Astrocyte (in vitro differentiated cells and primary cell): ENCODE measurements around the gene NDST3. TPM values are rescaled to one million over a fixed set of nuclear protein-coding genes. Genes with fewer than 3 reads are reported as not detected.
"Not testable (repeated sequence)": the region's sequence is repeated elsewhere in the genome, so short reads cannot be mapped to it uniquely, and the experiment has no call there.

Experiments used
- DNase-seq: peaks from one replicate; pipeline ENCODE4 v3.0.0-alpha.2; 2010; ENCODE audit warnings: low read depth
- FAIRE-seq: peaks from 2 replicates; lab custom pipeline; 2011; peaks lifted over from hg19 to GRCh38; lab: Jason Lieb, UNC
- H2AFZ ChIP-seq: 2 replicates; pipeline ENCODE4 v1.6.0; 2012; ENCODE audit warnings: low read depth, low read length, inconsistent platforms
- H3K27ac ChIP-seq: 2 replicates; pipeline ENCODE4 v1.5.1; 2011; ENCODE audit warnings: low read depth, low read length, inconsistent platforms
- H3K27me3 ChIP-seq: 2 replicates; pipeline ENCODE4 v1.6.0; 2011; ENCODE audit warnings: low read length, inconsistent platforms; ENCODE audit not compliant: insufficient read depth
- H3K36me3 ChIP-seq: 2 replicates; pipeline ENCODE4 v1.5.1; 2011; ENCODE audit warnings: low read length, inconsistent platforms; ENCODE audit not compliant: insufficient read depth
- H3K4me1 ChIP-seq: 2 replicates; pipeline ENCODE4 v1.5.1; 2011; ENCODE audit warnings: low read length, inconsistent platforms; ENCODE audit not compliant: insufficient read depth
- H3K4me2 ChIP-seq: 2 replicates; pipeline ENCODE4 v1.6.0; 2012; ENCODE audit warnings: low read length, inconsistent platforms
- H3K4me3 ChIP-seq: 2 replicates; pipeline ENCODE4 v1.5.1; 2011; ENCODE audit warnings: low read depth, mild to moderate bottlenecking, low read length, inconsistent platforms; ENCODE audit not compliant: insufficient read depth
- H3K79me2 ChIP-seq: 2 replicates; pipeline ENCODE4 v1.6.0; 2012; ENCODE audit warnings: mild to moderate bottlenecking, low read length, inconsistent platforms; ENCODE audit not compliant: insufficient read depth
- H3K9ac ChIP-seq: 2 replicates; pipeline ENCODE4 v1.6.0; 2012; ENCODE audit warnings: mild to moderate bottlenecking, low read length, inconsistent platforms
- H3K9me3 ChIP-seq: 2 replicates; pipeline ENCODE4 v1.5.1; 2012; ENCODE audit warnings: low read depth, mild to moderate bottlenecking, low read length, inconsistent platforms; ENCODE audit not compliant: insufficient read depth
- H4K20me1 ChIP-seq: 2 replicates; pipeline ENCODE4 v1.6.0; 2012; ENCODE audit warnings: low read length, inconsistent platforms; ENCODE audit not compliant: insufficient read depth
- H3K27ac Mint-ChIP-seq: one replicate; pipeline ENCODE4 v1.8.0; 2021; ENCODE audit warnings: mild to moderate bottlenecking, mixed read lengths; ENCODE audit not compliant: unreplicated experiment
- H3K27me3 Mint-ChIP-seq: one replicate; pipeline ENCODE4 v1.8.0; 2021; ENCODE audit warnings: low read depth, mixed read lengths; ENCODE audit not compliant: unreplicated experiment
- H3K36me3 Mint-ChIP-seq: one replicate; pipeline ENCODE4 v1.8.0; 2021; ENCODE audit warnings: low read depth, mixed read lengths; ENCODE audit not compliant: unreplicated experiment
- H3K4me1 Mint-ChIP-seq: one replicate; pipeline ENCODE4 v1.8.0; 2021; ENCODE audit warnings: low read depth, mixed read lengths; ENCODE audit not compliant: unreplicated experiment
- H3K4me3 Mint-ChIP-seq: one replicate; pipeline ENCODE4 v1.8.0; 2021; ENCODE audit warnings: mild to moderate bottlenecking, moderate library complexity, mixed read lengths; ENCODE audit not compliant: unreplicated experiment
- H3K9me3 Mint-ChIP-seq: one replicate; pipeline ENCODE4 v1.8.0; 2021; ENCODE audit warnings: mild to moderate bottlenecking, mixed read lengths; ENCODE audit not compliant: unreplicated experiment
- CTCF ChIP-seq: IDR thresholded peaks from 2 replicates; pipeline ENCODE4 v1.5.1; 2011; ENCODE audit warnings: low read depth, mild to moderate bottlenecking, inconsistent platforms, low read length, moderate library complexity; ENCODE audit not compliant: insufficient read depth
- EZH2 ChIP-seq: IDR thresholded peaks from 2 replicates; pipeline ENCODE4 v1.6.1; 2012; ENCODE audit warnings: mild to moderate bottlenecking, low read length, inconsistent platforms; ENCODE audit not compliant: insufficient read depth
- total RNA-seq: library from RNA; stranded (reverse); gene quantifications from 2 replicates; pipeline ENCODE4 v1.2.1, GENCODE V29; 2021

Gene NDST3
- total RNA-seq, 1 donor from 2014 or later, result 0.57 TPM

- no peak overlapping the region for H3K27ac Mint-ChIP-seq
- no peak overlapping the region for H2AFZ ChIP-seq
Observed at GRCh38 chr4:118260309-118260708, 226.0 kb downstream of the NDST3 start.

GRCh38 chr4:118264096-118264495, 229.8 kb downstream of the NDST3 start:
- H3K27ac ChIP-seq, result no peak overlapping the region
- H3K4me3 ChIP-seq, result no peak overlapping the region
- TF ChIP-seq CTCF (no peak), EZH2 (no peak)
- no peak overlapping the region for H3K27ac Mint-ChIP-seq
- no peak overlapping the region for H3K4me3 Mint-ChIP-seq
- peaks cover 3% of the 10 kb centered on the region for H3K9me3 Mint-ChIP-seq
- H3K4me2 ChIP-seq, result no peak overlapping the region
- H3K27me3 ChIP-seq, result no peaks in the 10 kb centered on the region
- H3K9me3 ChIP-seq, result no peaks in the 10 kb centered on the region
- H3K79me2 ChIP-seq, result no peaks in the 10 kb centered on the region
- H3K4me1 Mint-ChIP-seq, result no peaks in the 10 kb centered on the region
- no peaks in the 10 kb centered on the region for H3K36me3 ChIP-seq
- no peak for DNase-seq
- H3K9ac ChIP-seq, result no peak overlapping the region
- H4K20me1 ChIP-seq, result no peaks in the 10 kb centered on the region
- no peaks in the 10 kb centered on the region for H3K4me1 ChIP-seq
- no peak for FAIRE-seq
- H3K36me3 Mint-ChIP-seq, result no peaks in the 10 kb centered on the region
- no peaks in the 10 kb centered on the region for H3K27me3 Mint-ChIP-seq
- no peak overlapping the region for H2AFZ ChIP-seq

More at GRCh38 chr4:118260309-118260708, 226.0 kb downstream of the NDST3 start:
- Mint-ChIP-seq H3K4me3 (no peak overlapping the region), H3K9me3 (no peaks in the 10 kb centered on the region), H3K4me1 (no peaks in the 10 kb centered on the region), H3K36me3 (no peaks in the 10 kb centered on the region), H3K27me3 (no peaks in the 10 kb centered on the region)
- Histone ChIP-seq H3K27me3 (no peaks in the 10 kb centered on the region), H3K4me1 (no peaks in the 10 kb centered on the region), H4K20me1 (no peaks in the 10 kb centered on the region), H3K4me3 (no peak overlapping the region), H3K4me2 (no peak overlapping the region), H3K27ac (no peak overlapping the region), H3K79me2 (no peaks in the 10 kb centered on the region), H3K36me3 (no peaks in the 10 kb centered on the region), H3K9me3 (no peaks in the 10 kb centered on the region), H3K9ac (no peak overlapping the region)
- no peak for DNase-seq
- FAIRE-seq, result no peak
- TF ChIP-seq EZH2 (no peak), CTCF (no peak)

- Histone ChIP-seq H3K9me3 (no peaks in the 10 kb centered on the region), H3K27me3 (no peaks in the 10 kb centered on the region), H2AFZ (peak overlapping the region; percentile 87), H3K27ac (no peak overlapping the region), H4K20me1 (no peaks in the 10 kb centered on the region), H3K9ac (peak overlapping the region; percentile 57), H3K79me2 (no peaks in the 10 kb centered on the region), H3K36me3 (no peaks in the 10 kb centered on the region), H3K4me1 (no peaks in the 10 kb centered on the region), H3K4me3 (peak overlapping the region; percentile 47), H3K4me2 (peak overlapping the region; percentile 85)
- Mint-ChIP-seq H3K9me3 (peaks cover 3% of the 10 kb centered on the region), H3K27me3 (no peaks in the 10 kb centered on the region), H3K36me3 (no peaks in the 10 kb centered on the region), H3K27ac (no peak overlapping the region), H3K4me1 (no peaks in the 10 kb centered on the region), H3K4me3 (no peak overlapping the region)
- DNase-seq, result no peak
- no peak for FAIRE-seq
- TF ChIP-seq CTCF (no peak), EZH2 (no peak)
Observed at GRCh38 chr4:118265312-118266144, 231.2 kb downstream of the NDST3 start.

- H3K36me3 Mint-ChIP-seq, H3K79me2 ChIP-seq, DNase-seq, H3K27me3 Mint-ChIP-seq, H3K9me3 Mint-ChIP-seq, H3K4me2 ChIP-seq, H3K4me3 ChIP-seq, H3K36me3 ChIP-seq, H3K27ac Mint-ChIP-seq, H4K20me1 ChIP-seq, H3K9me3 ChIP-seq, FAIRE-seq, H2AFZ ChIP-seq, H3K4me1 ChIP-seq, H3K9ac ChIP-seq, H3K27me3 ChIP-seq, H3K4me1 Mint-ChIP-seq, H3K4me3 Mint-ChIP-seq, H3K27ac ChIP-seq: not testable (repeated sequence)
Observed at GRCh38 chr4:118266145-118266496, 231.8 kb downstream of the NDST3 start.
